ENCODE data around the gene AMIGO3. TPM values are rescaled to one million over a fixed set of nuclear protein-coding genes. Genes with fewer than 3 reads are reported as not detected.

AMIGO3 gene
- total and polyA plus RNA-seq, 4 donors: 0.11 to 1.1 TPM; not detected in 2

GRCh38 chr3:49712631-49713317, 6.7 kb downstream of the AMIGO3 start:
- no peak for TF ChIP-seq REST (IDR thresholded peaks at IDR 0.05)
- no peak for TF ChIP-seq RXRA (IDR thresholded peaks at IDR 0.05)
- TF ChIP-seq ZBTB33 (IDR thresholded peaks at IDR 0.05): no peak
- no peak for TF ChIP-seq EGR1 (IDR thresholded peaks at IDR 0.05; ENCODE audit: low read depth in 2 of 2)
- TF ChIP-seq JUND (IDR thresholded peaks at IDR 0.05): no peak
- TF ChIP-seq, protein P1, sequence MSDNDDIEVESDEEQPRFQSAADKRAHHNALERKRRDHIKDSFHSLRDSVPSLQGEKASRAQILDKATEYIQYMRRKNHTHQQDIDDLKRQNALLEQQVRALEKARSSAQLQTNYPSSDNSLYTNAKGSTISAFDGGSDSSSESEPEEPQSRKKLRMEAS (IDR thresholded peaks at IDR 0.05): no peak
- TF ChIP-seq, protein P2, sequence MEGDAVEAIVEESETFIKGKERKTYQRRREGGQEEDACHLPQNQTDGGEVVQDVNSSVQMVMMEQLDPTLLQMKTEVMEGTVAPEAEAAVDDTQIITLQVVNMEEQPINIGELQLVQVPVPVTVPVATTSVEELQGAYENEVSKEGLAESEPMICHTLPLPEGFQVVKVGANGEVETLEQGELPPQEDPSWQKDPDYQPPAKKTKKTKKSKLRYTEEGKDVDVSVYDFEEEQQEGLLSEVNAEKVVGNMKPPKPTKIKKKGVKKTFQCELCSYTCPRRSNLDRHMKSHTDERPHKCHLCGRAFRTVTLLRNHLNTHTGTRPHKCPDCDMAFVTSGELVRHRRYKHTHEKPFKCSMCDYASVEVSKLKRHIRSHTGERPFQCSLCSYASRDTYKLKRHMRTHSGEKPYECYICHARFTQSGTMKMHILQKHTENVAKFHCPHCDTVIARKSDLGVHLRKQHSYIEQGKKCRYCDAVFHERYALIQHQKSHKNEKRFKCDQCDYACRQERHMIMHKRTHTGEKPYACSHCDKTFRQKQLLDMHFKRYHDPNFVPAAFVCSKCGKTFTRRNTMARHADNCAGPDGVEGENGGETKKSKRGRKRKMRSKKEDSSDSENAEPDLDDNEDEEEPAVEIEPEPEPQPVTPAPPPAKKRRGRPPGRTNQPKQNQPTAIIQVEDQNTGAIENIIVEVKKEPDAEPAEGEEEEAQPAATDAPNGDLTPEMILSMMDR (IDR thresholded peaks at IDR 0.05; ENCODE audit: low read depth, low read length, missing input control): no peak
- no peak for TF ChIP-seq RAD21 (IDR thresholded peaks at IDR 0.05)
- no peak for TF ChIP-seq SP1 (IDR thresholded peaks at IDR 0.05)
- no peaks in the 10 kb centered on the region for H3K4me1 ChIP-seq (ENCODE audit: control insufficient read depth in 4 of 4, insufficient read depth in 4 of 4, low read length in 3 of 4)
- no peak overlapping the region for H3K9ac ChIP-seq (ENCODE audit: low read depth in 1 of 2, low read length in 2 of 2)
- WGBS: 65% methylated on average over 7 of the region's 7 CpGs
- no peak overlapping the region for H3K27ac ChIP-seq (ENCODE audit: low read depth in 1 of 2, low read length in 2 of 2)
- DNase-seq (ENCODE audit: low spot score): no peak
- H3K27me3 ChIP-seq (ENCODE audit: control insufficient read depth in 4 of 4, insufficient read depth in 4 of 4, low read length in 3 of 4): no peaks in the 10 kb centered on the region
- H3K36me3 ChIP-seq (ENCODE audit: control insufficient read depth in 4 of 4, insufficient read depth in 3 of 4, low read depth in 1 of 4, low read length in 3 of 4): peaks cover 11 to 64% (median 27%) of the 10 kb centered on the region in 4 donors
- H3K4me3 ChIP-seq (ENCODE audit: low read depth in 1 of 3, low read length in 3 of 3): no peak overlapping the region
- H3K9me3 ChIP-seq (ENCODE audit: control insufficient read depth in 4 of 4, low read length in 3 of 4): no peaks in the 10 kb centered on the region

DNA sequence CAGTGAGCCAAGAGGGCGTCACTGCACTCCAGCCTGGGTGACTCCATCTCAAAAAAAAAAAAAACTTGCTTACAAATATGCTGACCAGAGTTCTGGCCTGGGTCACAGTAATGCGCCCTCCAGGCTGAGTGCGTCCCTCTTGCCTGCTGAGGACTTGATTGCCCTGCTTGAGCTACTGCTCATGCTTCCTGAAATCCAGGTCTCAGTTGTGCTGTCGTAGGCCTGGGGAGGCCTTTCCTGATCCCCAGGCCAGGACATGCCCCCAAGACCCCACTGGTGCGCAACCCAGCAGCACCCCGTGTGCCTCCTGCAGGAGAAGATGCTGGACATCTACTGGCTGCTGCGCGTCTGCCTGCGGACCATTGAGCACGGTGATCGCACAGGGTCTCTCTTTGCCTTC, 7.3 kb downstream of the AMIGO3 start:
- H3K27me3 ChIP-seq (ENCODE audit: control insufficient read depth in 4 of 4, insufficient read depth in 4 of 4, low read length in 3 of 4): no peaks in the 10 kb centered on the region
- DNase-seq (ENCODE audit: low spot score): no peak
- H3K36me3 ChIP-seq (ENCODE audit: control insufficient read depth in 4 of 4, insufficient read depth in 3 of 4, low read depth in 1 of 4, low read length in 3 of 4): peaks cover 11 to 68% (median 30%) of the 10 kb centered on the region in 4 donors
- H3K4me3 ChIP-seq (ENCODE audit: low read depth in 1 of 3, low read length in 3 of 3): no peak overlapping the region
- WGBS: 97% methylated on average over 11 of the region's 11 CpGs
- H3K4me1 ChIP-seq (ENCODE audit: control insufficient read depth in 4 of 4, insufficient read depth in 4 of 4, low read length in 3 of 4): no peaks in the 10 kb centered on the region
- no peak overlapping the region for H3K27ac ChIP-seq (ENCODE audit: low read depth in 1 of 2, low read length in 2 of 2)
- H3K9me3 ChIP-seq (ENCODE audit: control insufficient read depth in 4 of 4, low read length in 3 of 4): no peaks in the 10 kb centered on the region
- H3K9ac ChIP-seq (ENCODE audit: low read depth in 1 of 2, low read length in 2 of 2): no peak overlapping the region
- TF ChIP-seq YY1 (IDR thresholded peaks at IDR 0.05): no peak
- no peak for TF ChIP-seq SP1 (IDR thresholded peaks at IDR 0.05)
- no peak for TF ChIP-seq RXRA (IDR thresholded peaks at IDR 0.05)
- no peak for TF ChIP-seq REST (IDR thresholded peaks at IDR 0.05)
- TF ChIP-seq JUND (IDR thresholded peaks at IDR 0.05): no peak
- TF ChIP-seq EGR1 (IDR thresholded peaks at IDR 0.05; ENCODE audit: low read depth in 2 of 2): no peak
- no peak for TF ChIP-seq RAD21 (IDR thresholded peaks at IDR 0.05)
- TF ChIP-seq, protein P1 (IDR thresholded peaks at IDR 0.05): no peak
- no peak for TF ChIP-seq GABPA (IDR thresholded peaks at IDR 0.05 in 1 of 2, conservative IDR thresholded peaks at IDR 0.05 in 1 of 2)
- TF ChIP-seq ATF3 (IDR thresholded peaks at IDR 0.05): no peak
- TF ChIP-seq TAF1 (conservative IDR thresholded peaks at IDR 0.05): no peak
- no peak for TF ChIP-seq FOXA2 (IDR thresholded peaks at IDR 0.05)
- TF ChIP-seq, protein P2 (IDR thresholded peaks at IDR 0.05; ENCODE audit: low read depth, low read length, missing input control): no peak
- TF ChIP-seq HNF4G (IDR thresholded peaks at IDR 0.05): no peak
- TF ChIP-seq NR2F2 (IDR thresholded peaks at IDR 0.05): no peak
